Measurements from ENCODE around the gene FGF16. TPM values are rescaled to one million over a fixed set of nuclear protein-coding genes. Genes with fewer than 3 reads are reported as not detected.

Gene FGF16
- total RNA-seq, 2 donors from 2014 or later: 0.54 to 0.99 TPM

GRCh38 chrX:77428551-77428950, 18.6 kb upstream of the FGF16 start:
- H3K36me3 ChIP-seq: no peaks in the 10 kb centered on the region
- TF ChIP-seq CTCF (IDR thresholded peaks at IDR 0.05): no peak
- H3K27ac ChIP-seq: no peak overlapping the region
- no peak for ATAC-seq (ENCODE audit: insufficient number of reproducible peaks, low FRiP score, low read depth)
- no peaks in the 10 kb centered on the region for H3K27me3 ChIP-seq (replicated peaks; ENCODE audit: insufficient read depth)
- H3K4me1 ChIP-seq (ENCODE audit: control insufficient read depth in 1 of 2, low read depth in 2 of 2): peaks cover 0 to 5% of the 10 kb centered on the region in 2 donors
- no peaks in the 10 kb centered on the region for H3K9me3 ChIP-seq
- H3K4me3 ChIP-seq: no peak overlapping the region
- DNase-seq (ENCODE audit: low spot score): no peak

GRCh38 chrX:77431227-77431626, 16.0 kb upstream of the FGF16 start:
- no peak overlapping the region for H3K4me3 ChIP-seq
- ATAC-seq (ENCODE audit: insufficient number of reproducible peaks, low FRiP score, low read depth): no peak
- no peak for TF ChIP-seq CTCF (IDR thresholded peaks at IDR 0.05)
- H3K36me3 ChIP-seq: no peaks in the 10 kb centered on the region
- DNase-seq (ENCODE audit: low spot score): no peak
- no peaks in the 10 kb centered on the region for H3K9me3 ChIP-seq
- H3K27ac ChIP-seq: no peak overlapping the region
- H3K27me3 ChIP-seq (replicated peaks; ENCODE audit: insufficient read depth): no peaks in the 10 kb centered on the region
- peaks cover 0 to 5% of the 10 kb centered on the region in 2 donors for H3K4me1 ChIP-seq (ENCODE audit: control insufficient read depth in 1 of 2, low read depth in 2 of 2)

DNA sequence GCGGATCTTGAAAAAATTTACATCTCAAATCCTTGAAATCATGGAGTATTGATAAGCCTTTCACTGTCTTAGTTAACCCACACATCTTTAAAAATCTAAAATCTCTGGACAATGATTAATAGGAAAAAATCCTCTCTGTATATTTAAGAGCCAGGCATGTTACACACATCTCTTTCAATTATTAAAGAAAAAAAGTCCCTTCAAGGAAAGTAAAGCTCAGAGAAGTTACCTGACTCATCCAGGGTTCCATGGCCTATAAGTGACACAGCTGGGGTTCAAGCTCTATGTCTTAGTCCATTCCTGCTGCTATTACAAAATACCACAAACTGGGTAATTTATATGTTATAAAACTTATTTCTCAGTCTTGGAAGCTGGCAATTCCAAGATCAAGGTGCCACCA, 14.2 kb upstream of the FGF16 start:
- H3K27me3 ChIP-seq (replicated peaks; ENCODE audit: insufficient read depth): no peaks in the 10 kb centered on the region
- no peak for TF ChIP-seq CTCF (IDR thresholded peaks at IDR 0.05)
- H3K9me3 ChIP-seq: no peaks in the 10 kb centered on the region
- DNase-seq (ENCODE audit: low spot score): no peak
- no peaks in the 10 kb centered on the region for H3K4me1 ChIP-seq (ENCODE audit: control insufficient read depth in 1 of 2, low read depth in 2 of 2)
- H3K36me3 ChIP-seq: no peaks in the 10 kb centered on the region
- no peak overlapping the region for H3K4me3 ChIP-seq
- H3K27ac ChIP-seq: no peak overlapping the region
- ATAC-seq (ENCODE audit: insufficient number of reproducible peaks, low FRiP score, low read depth): no peak

- no peak overlapping the region for H3K4me3 ChIP-seq
- DNase-seq (ENCODE audit: low spot score) (no peak), ATAC-seq (ENCODE audit: insufficient number of reproducible peaks, low FRiP score, low read depth) (no peak)
- no peaks in the 10 kb centered on the region for H3K9me3 ChIP-seq
- no peaks in the 10 kb centered on the region for H3K36me3 ChIP-seq
- H3K4me1 ChIP-seq (ENCODE audit: control insufficient read depth in 1 of 2, low read depth in 2 of 2): no peaks in the 10 kb centered on the region
- H3K27me3 ChIP-seq (replicated peaks; ENCODE audit: insufficient read depth): no peaks in the 10 kb centered on the region
- no peak for TF ChIP-seq CTCF (IDR thresholded peaks at IDR 0.05)
- no peak overlapping the region for H3K27ac ChIP-seq
Observed at GRCh38 chrX:77434962-77435361, 12.2 kb upstream of the FGF16 start.

GRCh38 chrX:77436271-77436670, 10.9 kb upstream of the FGF16 start:
- Histone ChIP-seq H3K4me3 (no peak overlapping the region), H3K27ac (no peak overlapping the region), H3K27me3 (replicated peaks; ENCODE audit: insufficient read depth) (no peaks in the 10 kb centered on the region), H3K4me1 (ENCODE audit: control insufficient read depth in 1 of 2, low read depth in 2 of 2) (no peaks in the 10 kb centered on the region), H3K36me3 (no peaks in the 10 kb centered on the region), H3K9me3 (no peaks in the 10 kb centered on the region)
- no peak for TF ChIP-seq CTCF (IDR thresholded peaks at IDR 0.05)
- no peak for ATAC-seq (ENCODE audit: insufficient number of reproducible peaks, low FRiP score, low read depth)
- DNase-seq (ENCODE audit: low spot score): no peak
